ENCODE results near the gene SUN1.

Gene SUN1

DNA sequence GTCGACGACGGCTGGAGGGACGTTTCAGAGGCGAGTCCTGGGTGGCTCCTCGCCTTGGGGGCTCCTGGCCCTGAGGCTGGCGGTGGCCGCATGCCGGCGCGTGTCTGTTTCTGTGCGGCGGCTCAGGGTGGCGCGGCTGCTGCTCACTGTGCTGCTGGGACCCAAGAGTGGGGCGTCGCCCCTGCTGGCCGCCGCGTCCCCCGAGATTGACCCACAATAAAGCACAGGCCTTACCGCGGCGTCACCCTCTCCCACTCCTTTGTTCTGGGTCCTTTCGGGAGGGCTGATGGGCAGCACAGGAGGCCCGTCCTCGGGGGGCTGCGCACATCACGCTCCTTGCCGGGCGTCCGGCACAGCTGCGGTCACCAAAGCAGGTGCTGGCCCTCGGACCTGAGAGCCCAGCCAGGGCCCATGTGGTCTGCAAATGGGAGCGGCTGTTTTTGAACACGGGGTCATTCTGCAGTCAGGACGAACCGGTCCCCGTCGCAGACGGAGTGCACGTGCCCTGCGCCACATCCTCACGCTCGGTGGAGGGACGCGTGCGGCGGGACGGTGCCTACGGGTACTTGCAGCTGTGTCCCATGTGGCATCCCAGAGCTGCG is 63.3 kb downstream of the SUN1 start (continued):
- TF ChIP-seq, protein P1, sequence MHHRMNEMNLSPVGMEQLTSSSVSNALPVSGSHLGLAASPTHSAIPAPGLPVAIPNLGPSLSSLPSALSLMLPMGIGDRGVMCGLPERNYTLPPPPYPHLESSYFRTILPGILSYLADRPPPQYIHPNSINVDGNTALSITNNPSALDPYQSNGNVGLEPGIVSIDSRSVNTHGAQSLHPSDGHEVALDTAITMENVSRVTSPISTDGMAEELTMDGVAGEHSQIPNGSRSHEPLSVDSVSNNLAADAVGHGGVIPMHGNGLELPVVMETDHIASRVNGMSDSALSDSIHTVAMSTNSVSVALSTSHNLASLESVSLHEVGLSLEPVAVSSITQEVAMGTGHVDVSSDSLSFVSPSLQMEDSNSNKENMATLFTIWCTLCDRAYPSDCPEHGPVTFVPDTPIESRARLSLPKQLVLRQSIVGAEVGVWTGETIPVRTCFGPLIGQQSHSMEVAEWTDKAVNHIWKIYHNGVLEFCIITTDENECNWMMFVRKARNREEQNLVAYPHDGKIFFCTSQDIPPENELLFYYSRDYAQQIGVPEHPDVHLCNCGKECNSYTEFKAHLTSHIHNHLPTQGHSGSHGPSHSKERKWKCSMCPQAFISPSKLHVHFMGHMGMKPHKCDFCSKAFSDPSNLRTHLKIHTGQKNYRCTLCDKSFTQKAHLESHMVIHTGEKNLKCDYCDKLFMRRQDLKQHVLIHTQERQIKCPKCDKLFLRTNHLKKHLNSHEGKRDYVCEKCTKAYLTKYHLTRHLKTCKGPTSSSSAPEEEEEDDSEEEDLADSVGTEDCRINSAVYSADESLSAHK (tag by site-specific recombination; IDR thresholded peaks at IDR 0.05) = no peak
- no peak for TF ChIP-seq ZSCAN30 (tag by site-specific recombination; IDR thresholded peaks at IDR 0.05)
- no peak for TF ChIP-seq ZNF132 (tag by site-specific recombination; IDR thresholded peaks at IDR 0.05; ENCODE audit: borderline replicate concordance)
- TF ChIP-seq, protein P2, sequence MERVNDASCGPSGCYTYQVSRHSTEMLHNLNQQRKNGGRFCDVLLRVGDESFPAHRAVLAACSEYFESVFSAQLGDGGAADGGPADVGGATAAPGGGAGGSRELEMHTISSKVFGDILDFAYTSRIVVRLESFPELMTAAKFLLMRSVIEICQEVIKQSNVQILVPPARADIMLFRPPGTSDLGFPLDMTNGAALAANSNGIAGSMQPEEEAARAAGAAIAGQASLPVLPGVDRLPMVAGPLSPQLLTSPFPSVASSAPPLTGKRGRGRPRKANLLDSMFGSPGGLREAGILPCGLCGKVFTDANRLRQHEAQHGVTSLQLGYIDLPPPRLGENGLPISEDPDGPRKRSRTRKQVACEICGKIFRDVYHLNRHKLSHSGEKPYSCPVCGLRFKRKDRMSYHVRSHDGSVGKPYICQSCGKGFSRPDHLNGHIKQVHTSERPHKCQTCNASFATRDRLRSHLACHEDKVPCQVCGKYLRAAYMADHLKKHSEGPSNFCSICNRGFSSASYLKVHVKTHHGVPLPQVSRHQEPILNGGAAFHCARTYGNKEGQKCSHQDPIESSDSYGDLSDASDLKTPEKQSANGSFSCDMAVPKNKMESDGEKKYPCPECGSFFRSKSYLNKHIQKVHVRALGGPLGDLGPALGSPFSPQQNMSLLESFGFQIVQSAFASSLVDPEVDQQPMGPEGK (tag by site-specific recombination; IDR thresholded peaks at IDR 0.05) = no peak
- TF ChIP-seq ZNF266 (tag by site-specific recombination; IDR thresholded peaks at IDR 0.05; ENCODE audit: low read depth) = no peak
- no peak for TF ChIP-seq ZNF10 (tag by site-specific recombination; IDR thresholded peaks at IDR 0.05)
- TF ChIP-seq ZNF548 (tag by site-specific recombination; IDR thresholded peaks at IDR 0.05) = no peak

DNA sequence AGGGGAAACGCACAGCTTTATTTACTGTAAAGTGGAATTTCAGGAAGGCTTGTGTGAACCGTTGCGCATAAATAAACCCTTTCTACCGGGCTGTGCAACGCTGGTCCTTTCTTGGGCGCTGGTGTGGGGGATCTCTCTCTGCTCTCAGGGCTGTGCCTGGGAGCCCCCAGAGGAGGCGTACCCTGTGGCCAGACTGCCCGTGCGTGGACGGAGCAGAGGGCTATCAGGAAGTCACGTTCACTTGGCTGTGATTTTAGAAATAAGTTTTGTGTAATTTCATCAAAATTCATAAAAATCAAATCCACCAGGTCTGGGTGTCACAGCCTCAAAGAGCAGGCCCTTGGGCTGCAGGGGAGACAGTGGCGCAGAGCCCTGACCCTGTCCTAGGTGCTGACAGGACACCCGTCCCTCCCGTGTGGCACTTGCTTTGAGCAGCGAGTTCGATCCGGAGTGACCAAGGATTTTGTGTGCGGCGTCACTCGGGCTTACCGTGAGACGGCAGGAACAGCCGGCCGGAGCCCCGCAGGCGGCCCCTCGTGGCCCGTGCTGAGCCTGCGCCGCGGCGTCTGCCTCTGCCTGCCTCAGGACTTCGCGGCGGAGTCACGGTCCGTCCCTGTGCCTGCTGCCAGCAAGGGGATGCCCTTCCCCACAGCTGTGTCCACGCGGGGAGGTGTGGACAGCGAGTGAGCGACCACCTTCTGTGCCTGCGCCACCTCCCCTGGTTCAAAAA is 64.2 kb downstream of the SUN1 start:
- Histone ChIP-seq H3K36me3 (ENCODE audit: control insufficient read depth in 2 of 2, insufficient read depth in 1 of 2, low read length in 2 of 2) (peaks cover 13 to 57% of the 10 kb centered on the region in 2 experiments; a peak in 2 of 3 replicates), H3K4me1 (ENCODE audit: control insufficient read depth, insufficient read depth, low read length) (peaks cover 5% of the 10 kb centered on the region; the same call in 1 of the 2 replicates), H3K27ac (ENCODE audit: extremely low read depth, low read depth, low read length) (no peak overlapping the region), H3K9me3 (ENCODE audit: control insufficient read depth, insufficient read depth, low read depth, low read length) (no peaks in the 10 kb centered on the region), H3K4me3 (ENCODE audit: low read depth, low read length) (no peak overlapping the region)
- ChIA-PET POLR2A (no interaction called here), CTCF (interaction anchor here (0.5 to 0.6 kb wide), 2 partner anchors 12 to 63 kb away, joined by 3 read pairs; no protein-coding TSS in a partner anchor)
- TF ChIP-seq, protein P3, sequence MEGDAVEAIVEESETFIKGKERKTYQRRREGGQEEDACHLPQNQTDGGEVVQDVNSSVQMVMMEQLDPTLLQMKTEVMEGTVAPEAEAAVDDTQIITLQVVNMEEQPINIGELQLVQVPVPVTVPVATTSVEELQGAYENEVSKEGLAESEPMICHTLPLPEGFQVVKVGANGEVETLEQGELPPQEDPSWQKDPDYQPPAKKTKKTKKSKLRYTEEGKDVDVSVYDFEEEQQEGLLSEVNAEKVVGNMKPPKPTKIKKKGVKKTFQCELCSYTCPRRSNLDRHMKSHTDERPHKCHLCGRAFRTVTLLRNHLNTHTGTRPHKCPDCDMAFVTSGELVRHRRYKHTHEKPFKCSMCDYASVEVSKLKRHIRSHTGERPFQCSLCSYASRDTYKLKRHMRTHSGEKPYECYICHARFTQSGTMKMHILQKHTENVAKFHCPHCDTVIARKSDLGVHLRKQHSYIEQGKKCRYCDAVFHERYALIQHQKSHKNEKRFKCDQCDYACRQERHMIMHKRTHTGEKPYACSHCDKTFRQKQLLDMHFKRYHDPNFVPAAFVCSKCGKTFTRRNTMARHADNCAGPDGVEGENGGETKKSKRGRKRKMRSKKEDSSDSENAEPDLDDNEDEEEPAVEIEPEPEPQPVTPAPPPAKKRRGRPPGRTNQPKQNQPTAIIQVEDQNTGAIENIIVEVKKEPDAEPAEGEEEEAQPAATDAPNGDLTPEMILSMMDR (tag by site-specific recombination; IDR thresholded peaks at IDR 0.05) = no peak
- TF ChIP-seq, protein P4, sequence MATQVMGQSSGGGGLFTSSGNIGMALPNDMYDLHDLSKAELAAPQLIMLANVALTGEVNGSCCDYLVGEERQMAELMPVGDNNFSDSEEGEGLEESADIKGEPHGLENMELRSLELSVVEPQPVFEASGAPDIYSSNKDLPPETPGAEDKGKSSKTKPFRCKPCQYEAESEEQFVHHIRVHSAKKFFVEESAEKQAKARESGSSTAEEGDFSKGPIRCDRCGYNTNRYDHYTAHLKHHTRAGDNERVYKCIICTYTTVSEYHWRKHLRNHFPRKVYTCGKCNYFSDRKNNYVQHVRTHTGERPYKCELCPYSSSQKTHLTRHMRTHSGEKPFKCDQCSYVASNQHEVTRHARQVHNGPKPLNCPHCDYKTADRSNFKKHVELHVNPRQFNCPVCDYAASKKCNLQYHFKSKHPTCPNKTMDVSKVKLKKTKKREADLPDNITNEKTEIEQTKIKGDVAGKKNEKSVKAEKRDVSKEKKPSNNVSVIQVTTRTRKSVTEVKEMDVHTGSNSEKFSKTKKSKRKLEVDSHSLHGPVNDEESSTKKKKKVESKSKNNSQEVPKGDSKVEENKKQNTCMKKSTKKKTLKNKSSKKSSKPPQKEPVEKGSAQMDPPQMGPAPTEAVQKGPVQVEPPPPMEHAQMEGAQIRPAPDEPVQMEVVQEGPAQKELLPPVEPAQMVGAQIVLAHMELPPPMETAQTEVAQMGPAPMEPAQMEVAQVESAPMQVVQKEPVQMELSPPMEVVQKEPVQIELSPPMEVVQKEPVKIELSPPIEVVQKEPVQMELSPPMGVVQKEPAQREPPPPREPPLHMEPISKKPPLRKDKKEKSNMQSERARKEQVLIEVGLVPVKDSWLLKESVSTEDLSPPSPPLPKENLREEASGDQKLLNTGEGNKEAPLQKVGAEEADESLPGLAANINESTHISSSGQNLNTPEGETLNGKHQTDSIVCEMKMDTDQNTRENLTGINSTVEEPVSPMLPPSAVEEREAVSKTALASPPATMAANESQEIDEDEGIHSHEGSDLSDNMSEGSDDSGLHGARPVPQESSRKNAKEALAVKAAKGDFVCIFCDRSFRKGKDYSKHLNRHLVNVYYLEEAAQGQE (tag by site-specific recombination; IDR thresholded peaks at IDR 0.05) = peak; percentile 67
- TF ChIP-seq ZNF404 (tag by site-specific recombination; IDR thresholded peaks at IDR 0.05) (no peak), ZNF37A (tag by site-specific recombination; IDR thresholded peaks at IDR 0.05) (no peak), ZNF670 (tag by site-specific recombination; IDR thresholded peaks at IDR 0.05; ENCODE audit: low read depth) (no peak)

All from HEK293 (cell line).